OCI-LY7 (cell line): Measurements from ENCODE around the gene KIF17. TPM values are rescaled to one million over a fixed set of nuclear protein-coding genes. Genes with fewer than 3 reads are reported as not detected.

Source experiments
- BruUV-seq: library from RNA; stranded (reverse); fragments of 400-500 nt; replicated peaks from 2 replicates; lab custom pipeline; 2021; lab: Mats Ljungman, UMichigan
- CTCF ChIA-PET: fragments of 300-600 bp; sonication (Branson Sonifier 250); formaldehyde crosslinking; loops from one replicate; lab custom pipeline; 2022; ENCODE audit warnings: antibody characterized with exemption; ENCODE audit not compliant: unreplicated experiment; lab: Charles Lee
- POLR2A ChIA-PET: fragments of 300-600 bp; sonication (Branson Sonifier 250); formaldehyde crosslinking; loops from one replicate; lab custom pipeline; 2022; ENCODE audit warnings: antibody characterized with exemption; lab: Charles Lee
- DNase-seq: peaks from one replicate; pipeline ENCODE4 v3.0.0-alpha.2; 2015; ENCODE audit warnings: low spot score
- H2AFZ ChIP-seq: fragments of 200-600 bp; sonication (generic), shearing (Covaris generic); 2 replicates; pipeline ENCODE4 v1.6.1; 2014; ENCODE audit warnings: mild to moderate bottlenecking, antibody characterized with exemption, low read length, moderate library complexity
- H3K27ac ChIP-seq: fragments of 200-600 bp; sonication (generic); 2 replicates; pipeline ENCODE4 v1.5.1; 2014; ENCODE audit warnings: mixed run types, low read depth, mild to moderate bottlenecking, moderate library complexity, low read length, inconsistent platforms; ENCODE audit not compliant: poor library complexity, severe bottlenecking
- H3K36me3 ChIP-seq: fragments of 200-600 bp; sonication (generic); 2 replicates; pipeline ENCODE4 v1.6.1; 2014; ENCODE audit warnings: mild to moderate bottlenecking, antibody characterized with exemption, low read length, moderate library complexity, mixed read lengths; ENCODE audit not compliant: insufficient read depth
- H3K4me1 ChIP-seq: fragments of 200-600 bp; sonication (generic); 2 replicates; pipeline ENCODE4 v1.5.1; 2014; ENCODE audit warnings: mild to moderate bottlenecking, low read length; ENCODE audit not compliant: insufficient read depth, poor library complexity, severe bottlenecking
- H3K4me2 ChIP-seq: fragments of 200-600 bp; sonication (generic); 2 replicates; pipeline ENCODE4 v1.6.1; 2014; ENCODE audit warnings: mild to moderate bottlenecking, low read length
- H3K4me3 ChIP-seq: fragments of 200-600 bp; sonication (generic); 2 replicates; pipeline ENCODE4 v1.5.1; 2014; ENCODE audit warnings: mild to moderate bottlenecking, low read depth, low read length; ENCODE audit not compliant: poor library complexity, severe bottlenecking
- H3K79me2 ChIP-seq: fragments of 200-600 bp; sonication (generic); 2 replicates; pipeline ENCODE4 v1.6.1; 2016; ENCODE audit warnings: low read depth, mild to moderate bottlenecking, low read length, moderate library complexity, mixed read lengths; ENCODE audit not compliant: insufficient read depth
- H3K9me2 ChIP-seq: fragments of 200-600 bp; sonication (generic); 2 replicates; pipeline ENCODE4 v1.6.1; 2016; ENCODE audit warnings: mild to moderate bottlenecking, low read length, mixed read lengths; ENCODE audit not compliant: insufficient read depth
- H3K9me3 ChIP-seq: fragments of 200-600 bp; sonication (generic); 2 replicates; pipeline ENCODE4 v1.6.1; 2014; ENCODE audit warnings: mild to moderate bottlenecking, mixed run types, low read length, mixed read lengths
- H4K20me1 ChIP-seq: fragments of 200-600 bp; sonication (generic); 2 replicates; pipeline ENCODE4 v1.6.1; 2014; ENCODE audit warnings: mild to moderate bottlenecking, antibody characterized with exemption, low read length, moderate library complexity, mixed read lengths; ENCODE audit not compliant: insufficient read depth
- CTCF ChIP-seq: fragments of 200-600 bp; sonication (generic); conservative IDR thresholded peaks from 2 replicates; pipeline ENCODE4 v1.5.1; 2014; ENCODE audit warnings: mild to moderate bottlenecking, antibody characterized with exemption, low read length, moderate library complexity, mixed read lengths
- EZH2phosphoT487 ChIP-seq: fragments of 200-600 bp; sonication (generic); IDR thresholded peaks from 2 replicates; pipeline ENCODE4 v1.6.1; 2018; ENCODE audit warnings: low read depth, borderline replicate concordance, mild to moderate bottlenecking, mixed run types, antibody characterized with exemption, low read length, moderate library complexity, mixed read lengths
- intact Hi-C: fragments of 100-400 bp; cut with micrococcal nuclease; formaldehyde crosslinking; loops from one replicate; pipeline ENCODE4 v1.10.0; 2022; ENCODE audit not compliant: unreplicated experiment
- total RNA-seq, 2 experiments: library from RNA; depleted of rRNA in 1 of 2; stranded (reverse); fragments of >200 nt in 1 of 2; shearing (Covaris generic) in 1 of 2; gene quantifications; 2 replicates each; pipeline ENCODE4 v1.2.3, GENCODE V29; 2014 to 2022

KIF17 gene
- total RNA-seq, 2 experiments from 2014 or later: 1.1 TPM; not detected in 1

DNA sequence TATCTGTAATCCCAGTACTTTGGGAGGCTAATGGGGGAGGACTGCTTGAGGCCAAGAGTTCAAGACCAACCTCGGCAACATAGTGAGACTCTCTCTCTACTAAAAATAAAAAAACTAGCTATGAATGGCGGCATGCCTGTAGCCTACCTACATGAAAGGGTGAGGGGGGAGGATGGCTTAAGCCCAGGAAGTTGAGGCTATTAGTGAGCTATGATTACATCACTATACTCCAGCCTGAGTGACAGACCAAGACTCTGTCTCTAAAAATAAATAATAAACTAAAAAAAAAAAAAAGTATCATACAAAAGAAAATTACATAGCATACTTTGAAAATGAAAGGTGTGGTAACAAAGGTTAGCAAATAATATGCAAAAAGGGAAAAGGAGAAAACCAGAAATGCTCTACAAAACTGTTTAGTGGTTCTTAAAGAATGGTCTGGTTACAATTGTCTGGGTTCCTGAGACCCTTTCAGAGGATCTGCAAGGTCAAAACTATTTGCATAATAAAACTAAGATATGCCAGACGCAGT is 33.7 kb upstream of the KIF17 start:
- TF ChIP-seq EZH2phosphoT487: no peak
- TF ChIP-seq CTCF: no peak
- no peaks in the 10 kb centered on the region for H3K9me2 ChIP-seq
- no peak overlapping the region for H3K27ac ChIP-seq
- no peak overlapping the region for H3K4me2 ChIP-seq
- no peaks in the 10 kb centered on the region for H3K9me3 ChIP-seq
- intact Hi-C loops: no loop called here
- no peaks in the 10 kb centered on the region for H3K4me1 ChIP-seq
- no TSS peak for BruUV-seq
- H3K4me3 ChIP-seq: no peak overlapping the region
- H4K20me1 ChIP-seq: no peaks in the 10 kb centered on the region; the same call in 1 of the 2 replicates
- peaks cover 85% of the 10 kb centered on the region for H3K36me3 ChIP-seq
- DNase-seq: no peak
- POLR2A ChIA-PET: interaction anchor here (0.6 kb wide), 2 partner anchors 8 to 165 kb away, joined by 3 to 6 read pairs; no protein-coding TSS in a partner anchor
- no peak overlapping the region for H2AFZ ChIP-seq
- CTCF ChIA-PET: no interaction called here
- no peaks in the 10 kb centered on the region for H3K79me2 ChIP-seq

- CTCF ChIA-PET: no interaction called here
Observed at GRCh38 chr1:20742671-20743070, 24.9 kb upstream of the KIF17 start.

More at GRCh38 chr1:20742671-20743070, 24.9 kb upstream of the KIF17 start:
- Histone ChIP-seq H3K9me3 (no peaks in the 10 kb centered on the region), H2AFZ (no peak overlapping the region), H3K9me2 (no peaks in the 10 kb centered on the region), H3K4me2 (no peak overlapping the region), H3K79me2 (no peaks in the 10 kb centered on the region), H3K27ac (no peak overlapping the region), H4K20me1 (no peaks in the 10 kb centered on the region; the same call in 1 of the 2 replicates), H3K4me3 (no peak overlapping the region), H3K4me1 (no peaks in the 10 kb centered on the region), H3K36me3 (peaks cover 98% of the 10 kb centered on the region)
- POLR2A ChIA-PET: interaction anchor here (0.6 kb wide), 1 partner anchor 9 kb away, joined by 6 read pairs; no protein-coding TSS in a partner anchor
- TF ChIP-seq CTCF (no peak), EZH2phosphoT487 (no peak)
- no peak for DNase-seq
- intact Hi-C loops: no loop called here
- BruUV-seq: no TSS peak
